ENCODE data around the gene G6PC3. TPM values are rescaled to one million over a fixed set of nuclear protein-coding genes. Genes with fewer than 3 reads are reported as not detected.
A peak's percentile ranks its signal among the peaks of the same experiment; 100 is the strongest.

The G6PC3 gene
- total and polyA plus RNA-seq, 2 of the 4 experiments (the other 2 are of a cell fraction), result 20.4 to 107 TPM

DNA sequence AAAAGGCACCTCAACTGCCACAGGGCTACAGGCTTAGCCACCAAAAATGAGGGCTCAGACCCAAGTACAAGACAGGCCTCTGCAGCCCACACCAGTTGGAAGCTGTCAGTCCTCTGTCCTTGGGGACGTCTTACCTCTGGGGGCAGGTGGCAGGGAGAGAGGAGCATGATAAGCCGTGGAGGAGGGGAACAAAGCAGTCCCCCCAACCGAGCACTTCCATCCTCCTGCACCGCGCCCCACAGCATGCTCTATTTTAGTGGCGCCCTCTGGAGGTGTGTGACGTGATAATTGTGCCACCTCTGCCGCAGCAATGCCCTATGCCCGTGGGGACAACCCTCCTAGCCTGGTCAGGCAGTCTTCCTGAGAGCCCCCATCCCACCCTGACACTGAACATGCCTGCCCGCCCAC is 13.6 kb downstream of the G6PC3 start:
- Histone ChIP-seq H3K9me3 (ENCODE audit: control insufficient read depth, insufficient read depth, low read length) (no peaks in the 10 kb centered on the region), H2BK5ac (ENCODE audit: low read depth, low read length, poor library complexity, severe bottlenecking) (peak overlapping the region; percentile 31), H3K4me3 (ENCODE audit: insufficient read depth, low read depth, low read length) (no peak overlapping the region), H3K36me3 (ENCODE audit: control insufficient read depth, insufficient read depth, low read length) (peaks cover 45% of the 10 kb centered on the region), H3K27me3 (ENCODE audit: control insufficient read depth, insufficient read depth, low read length) (no peaks in the 10 kb centered on the region), H3K56ac (ENCODE audit: extremely low read depth, insufficient read depth, low read length) (no peak overlapping the region), H3K14ac (replicated peaks; ENCODE audit: low read depth, low read length) (no peak overlapping the region), H3K9me1 (ENCODE audit: insufficient read depth, low read length) (peaks cover 17% of the 10 kb centered on the region), H3K9ac (ENCODE audit: low read depth, low read length) (no peak overlapping the region), H4K8ac (ENCODE audit: low read depth in 2 of 2, low read length in 2 of 2) (no peak overlapping the region), H3K79me1 (ENCODE audit: low read depth in 1 of 2, low read length in 2 of 2) (peaks cover 19 to 85% of the 10 kb centered on the region in 2 experiments), H3K27ac (ENCODE audit: insufficient read depth, low read length) (no peak overlapping the region), H2AK9ac (replicated peaks; ENCODE audit: low read depth, low read length, poor library complexity) (peak overlapping the region; percentile 7), H3K23ac (ENCODE audit: low read depth, low read length) (no peak overlapping the region), H3K4me2 (ENCODE audit: low read depth, low read length) (no peak overlapping the region), H3K18ac (ENCODE audit: low read depth, low read length) (no peak overlapping the region), H2AK5ac (ENCODE audit: low read depth, low read length) (0 out of 2 replicates have a peak overlapping the region, but pooled peaks have one; percentile 29), H2BK20ac (ENCODE audit: low read depth, low read length) (no peak overlapping the region), H3K4ac (ENCODE audit: low read depth, low read length) (no peak overlapping the region; the same call in 1 of the 2 replicates), H2BK120ac (ENCODE audit: low read depth, low read length) (no peak overlapping the region), H2AFZ (replicated peaks; ENCODE audit: low read length, poor library complexity) (no peak overlapping the region), H3K4me1 (ENCODE audit: control insufficient read depth, insufficient read depth, low read length) (peaks cover 21% of the 10 kb centered on the region), H2BK15ac (ENCODE audit: low read depth, low read length) (no peak overlapping the region), H4K20me1 (ENCODE audit: insufficient read depth, low read length) (peaks cover 10% of the 10 kb centered on the region; the same call in 1 of the 2 replicates), H4K5ac (ENCODE audit: low read depth, low read length) (no peak overlapping the region), H4K91ac (ENCODE audit: insufficient read depth, low read depth, low read length) (no peak overlapping the region)
- in situ Hi-C loops (cut with MboI; ENCODE audit: low sequenced_read_pairs) (no loop called here), dilution Hi-C loops (cut with HindIII; ENCODE audit: low sequenced_read_pairs, unreplicated experiment) (no loop called here), intact Hi-C loops (cut with micrococcal nuclease) (no loop called here)
- 77% methylated on average over 6 of the region's 10 CpGs; no CpG with 5 or more reads in 1 of the 2 experiments for WGBS, 2 experiments (ENCODE audit: extremely low coverage in 2 of 2, insufficient read length in 1 of 2)
- no TSS peak for BruUV-seq (replicated peaks)
- TF ChIP-seq SMC3 (IDR thresholded peaks at IDR 0.05; ENCODE audit: low read depth, low read length) (peak; percentile 23; the same call in 1 of the 2 replicates), MAFK (IDR thresholded peaks at IDR 0.05; ENCODE audit: low read depth, low read length) (no peak), MXI1 (IDR thresholded peaks at IDR 0.05; ENCODE audit: borderline replicate concordance, low read depth, low read length) (no peak), MAZ (IDR thresholded peaks at IDR 0.05; ENCODE audit: borderline replicate concordance, low read depth, low read length) (no peak), FOS (IDR thresholded peaks at IDR 0.05; ENCODE audit: low read depth, low read length) (no peak), RAD21 (IDR thresholded peaks at IDR 0.05; ENCODE audit: low read length) (peak; percentile 26; the same call in 1 of the 2 replicates)
- TF ChIP-seq, protein P1, sequence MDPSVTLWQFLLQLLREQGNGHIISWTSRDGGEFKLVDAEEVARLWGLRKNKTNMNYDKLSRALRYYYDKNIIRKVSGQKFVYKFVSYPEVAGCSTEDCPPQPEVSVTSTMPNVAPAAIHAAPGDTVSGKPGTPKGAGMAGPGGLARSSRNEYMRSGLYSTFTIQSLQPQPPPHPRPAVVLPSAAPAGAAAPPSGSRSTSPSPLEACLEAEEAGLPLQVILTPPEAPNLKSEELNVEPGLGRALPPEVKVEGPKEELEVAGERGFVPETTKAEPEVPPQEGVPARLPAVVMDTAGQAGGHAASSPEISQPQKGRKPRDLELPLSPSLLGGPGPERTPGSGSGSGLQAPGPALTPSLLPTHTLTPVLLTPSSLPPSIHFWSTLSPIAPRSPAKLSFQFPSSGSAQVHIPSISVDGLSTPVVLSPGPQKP (IDR thresholded peaks at IDR 0.05; ENCODE audit: borderline replicate concordance, low read depth, low read length), result no peak
- TF ChIP-seq, protein P2, sequence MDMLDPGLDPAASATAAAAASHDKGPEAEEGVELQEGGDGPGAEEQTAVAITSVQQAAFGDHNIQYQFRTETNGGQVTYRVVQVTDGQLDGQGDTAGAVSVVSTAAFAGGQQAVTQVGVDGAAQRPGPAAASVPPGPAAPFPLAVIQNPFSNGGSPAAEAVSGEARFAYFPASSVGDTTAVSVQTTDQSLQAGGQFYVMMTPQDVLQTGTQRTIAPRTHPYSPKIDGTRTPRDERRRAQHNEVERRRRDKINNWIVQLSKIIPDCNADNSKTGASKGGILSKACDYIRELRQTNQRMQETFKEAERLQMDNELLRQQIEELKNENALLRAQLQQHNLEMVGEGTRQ (IDR thresholded peaks at IDR 0.05; ENCODE audit: low read depth, low read length), result no peak
- POLR2A ChIA-PET (ENCODE audit: unreplicated experiment), result no interaction called here
- ATAC-seq (ENCODE audit: low read depth) (no peak), DNase-seq (no peak)
- CTCF ChIA-PET, result no interaction called here

All from IMR-90 (cell line).